DMS114 treated with DMSO at 0.1 percent for 48 hours (cell line): ENCODE results near the gene CABP4.

ENCODE experiments used
- DNase-seq: peaks from one replicate; lab custom pipeline; 2025; ENCODE audit not compliant: unreplicated experiment; lab: John Stamatoyannopoulos, UW

Gene CABP4

DNA sequence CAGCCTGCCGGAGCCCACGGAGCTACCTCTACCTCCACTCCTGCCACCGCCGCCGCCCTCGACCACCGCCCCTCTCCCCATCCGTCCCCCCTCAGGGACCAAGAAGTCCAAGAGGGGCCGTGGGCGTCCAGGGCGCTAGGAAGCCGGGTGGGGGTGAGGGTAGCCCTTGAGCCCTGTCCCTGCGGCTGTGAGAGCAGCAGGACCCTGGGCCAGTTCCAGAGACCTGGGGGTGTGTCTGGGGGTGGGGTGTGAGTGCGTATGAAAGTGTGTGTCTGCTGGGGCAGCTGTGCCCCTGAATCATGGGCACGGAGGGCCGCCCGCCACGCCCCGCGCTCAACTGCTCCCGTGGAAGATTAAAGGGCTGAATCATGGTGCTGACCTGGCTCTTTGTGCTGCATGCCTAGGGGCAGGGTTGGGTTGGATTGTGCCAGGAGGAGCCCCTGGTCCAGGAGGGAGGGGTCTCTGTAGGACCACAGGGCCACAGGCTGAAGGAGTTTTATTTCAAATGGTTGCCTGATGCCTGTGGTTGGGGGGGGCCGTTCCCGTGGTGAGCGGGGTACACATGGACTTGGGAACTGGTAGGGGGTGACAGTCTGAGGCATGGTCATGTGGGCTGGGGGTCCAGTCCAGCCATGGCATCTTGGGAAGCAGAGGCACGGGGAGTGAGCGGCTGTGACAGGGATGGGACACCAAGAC, 20.0 kb upstream of the CABP4 start:
- no peak for DNase-seq

DNA sequence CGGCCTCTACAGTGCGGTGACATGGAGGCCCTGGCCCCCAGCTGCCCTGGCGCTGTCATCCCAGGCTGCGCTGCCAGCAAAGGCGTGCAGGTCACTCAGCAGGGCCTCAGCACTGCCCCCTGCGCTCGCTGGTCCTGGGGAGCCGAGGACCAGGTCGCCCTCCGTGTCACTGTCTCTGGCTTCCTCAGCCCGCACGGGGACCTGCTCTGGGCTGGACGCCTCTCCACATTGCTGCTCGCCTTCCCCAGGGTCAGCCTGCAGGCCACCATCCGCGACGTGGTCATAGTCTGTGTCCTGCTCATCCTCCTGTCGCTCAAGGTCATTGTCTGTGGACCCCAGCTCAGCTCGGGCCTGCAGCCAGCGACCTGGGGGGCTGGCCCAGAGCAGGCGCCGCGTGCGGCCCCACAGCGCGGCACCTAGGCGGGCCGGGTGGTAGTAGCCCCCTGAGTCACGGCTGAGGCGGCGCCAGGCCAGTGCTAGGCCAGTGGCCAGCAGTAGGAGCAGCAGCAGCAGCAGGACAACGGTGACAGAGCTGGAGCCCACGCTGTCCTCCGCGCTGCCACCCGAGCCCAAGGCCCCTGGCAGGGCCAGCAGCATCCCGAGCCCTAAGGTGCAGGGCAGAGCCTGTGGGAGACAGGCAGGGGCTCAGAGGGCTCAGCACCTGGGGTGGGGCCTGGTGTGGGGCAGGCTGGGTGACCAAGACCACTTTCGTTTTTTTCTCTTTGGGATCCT, 19.3 kb upstream of the CABP4 start:
- no peak for DNase-seq

DNA sequence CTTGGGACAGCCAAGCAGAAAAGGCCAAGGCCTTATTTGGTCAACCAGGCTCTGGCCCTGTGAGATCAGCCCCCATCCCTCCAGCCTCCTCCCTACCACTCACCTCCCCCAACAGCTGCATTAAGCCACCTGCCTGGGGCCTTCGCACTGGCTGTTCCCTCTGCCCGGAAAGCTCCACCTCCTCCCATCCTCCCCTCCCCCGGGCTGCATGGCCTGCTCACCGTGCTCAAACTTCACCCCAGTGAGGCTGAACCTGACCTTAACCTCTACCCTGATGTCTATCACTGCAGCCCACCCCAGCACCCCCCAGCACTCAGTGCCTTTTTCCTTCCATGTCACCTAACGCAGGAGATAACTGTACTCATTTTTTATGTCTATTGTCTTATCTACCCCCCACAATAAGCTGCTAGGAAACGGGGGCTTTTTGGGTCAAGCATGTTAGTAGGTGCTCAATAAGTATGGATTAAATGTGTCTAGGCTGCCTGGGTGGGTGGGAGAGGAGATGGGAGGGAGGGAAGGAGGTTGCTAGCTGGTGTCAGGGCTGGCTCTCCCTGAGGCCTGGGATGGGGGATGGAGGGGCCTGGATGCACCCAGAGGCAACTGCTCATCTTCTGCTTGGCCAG, 18.6 kb upstream of the CABP4 start:
- DNase-seq = no peak

DNA sequence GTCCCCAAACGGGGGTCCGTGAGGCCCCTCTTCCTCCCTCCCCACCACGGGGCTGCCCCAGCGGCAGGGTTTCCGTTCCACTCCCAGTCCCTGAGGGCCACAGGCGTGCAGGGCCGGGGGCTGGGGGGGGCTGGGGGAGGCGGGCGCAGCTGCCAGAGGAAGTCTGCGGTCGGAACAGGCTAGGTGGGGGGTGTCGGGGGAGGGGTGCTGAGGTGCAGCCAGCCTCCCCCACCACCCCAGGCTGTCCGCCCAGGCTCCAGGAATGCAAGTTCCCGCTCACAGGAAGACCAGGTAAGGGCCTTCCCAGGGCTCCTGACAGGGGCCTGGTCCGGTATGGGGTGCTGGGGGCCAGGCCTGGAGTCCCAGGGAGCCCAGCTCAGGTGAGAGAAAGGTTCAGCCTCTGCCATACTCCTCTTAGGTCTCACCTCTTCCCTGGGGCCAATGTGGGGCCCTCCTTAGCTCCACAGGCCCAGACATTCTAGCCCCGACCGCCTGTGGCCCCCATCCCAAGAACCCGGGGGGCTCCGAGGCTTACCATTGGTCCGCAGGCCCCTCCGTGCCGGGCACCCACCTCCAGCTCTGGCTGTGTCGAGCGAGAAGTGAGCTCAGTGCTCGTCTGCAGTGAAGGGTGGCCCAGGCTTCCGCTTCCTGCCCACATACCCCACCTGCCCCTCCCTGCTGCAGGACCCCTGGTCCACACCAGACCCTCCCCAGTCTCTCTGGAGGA, 17.9 kb upstream of the CABP4 start, which contains the start of gene PTPRCAP:
Gene PTPRCAP (minus strand): TSS at position 601 of the 727 bp plus-strand sequence. CDS start 63 bp downstream, at position 538.
- DNase-seq = no peak

DNA sequence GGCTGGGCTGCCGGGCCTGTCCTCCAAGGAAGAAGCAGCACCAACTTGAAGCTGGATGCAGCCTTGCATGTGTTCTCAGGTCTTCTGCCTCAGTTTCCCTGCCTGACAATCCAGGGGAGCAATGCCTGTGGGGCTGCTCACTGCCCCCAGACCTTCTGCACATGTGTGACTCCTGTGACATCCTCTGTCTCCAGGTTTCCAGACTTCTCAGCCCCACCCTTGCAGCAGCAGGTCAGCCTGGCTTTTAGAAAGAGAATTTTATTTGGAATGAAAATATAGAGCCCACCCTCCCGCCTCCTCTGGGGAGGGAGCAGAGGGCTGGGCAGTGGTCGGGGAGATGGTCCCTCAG, 17.4 kb upstream of the CABP4 start:
- DNase-seq = no peak

DNA sequence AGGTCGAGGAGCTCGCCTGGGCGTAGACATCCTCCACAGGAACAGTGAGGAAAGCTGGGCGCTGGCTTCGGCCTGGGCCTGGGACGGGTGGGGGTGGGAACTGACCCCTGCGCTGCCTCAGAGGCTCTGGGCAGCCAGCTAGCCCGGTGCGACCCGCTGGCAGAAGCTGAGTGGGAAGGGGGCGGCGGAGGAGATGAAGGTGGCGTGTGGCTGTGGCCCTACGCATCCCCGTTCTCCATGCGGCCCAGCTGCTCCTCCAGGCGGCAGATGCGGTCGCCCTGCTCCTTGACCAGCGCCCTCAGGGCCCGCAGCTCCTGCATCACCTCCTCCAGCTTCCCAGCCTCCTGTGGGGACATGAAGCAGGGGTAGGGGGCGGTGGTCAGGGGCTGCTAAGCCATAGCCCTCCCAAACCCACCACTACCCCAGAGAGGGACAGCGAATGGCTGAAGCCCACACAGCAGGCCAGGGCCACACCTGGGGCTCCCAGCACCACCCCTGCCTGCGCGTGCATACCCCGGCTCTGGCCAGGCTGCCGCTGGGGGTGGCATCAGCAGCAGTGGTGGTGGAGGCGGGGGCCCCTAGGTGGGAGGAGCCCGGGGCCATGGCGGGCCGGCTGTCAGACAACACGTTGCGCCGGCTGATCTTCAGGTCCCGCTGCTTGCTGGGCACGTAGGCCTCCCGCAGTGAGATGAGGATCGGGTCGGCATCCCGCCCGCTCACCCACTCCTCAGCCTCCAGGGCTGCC, 16.8 kb upstream of the CABP4 start:
- DNase-seq = no peak

DNA sequence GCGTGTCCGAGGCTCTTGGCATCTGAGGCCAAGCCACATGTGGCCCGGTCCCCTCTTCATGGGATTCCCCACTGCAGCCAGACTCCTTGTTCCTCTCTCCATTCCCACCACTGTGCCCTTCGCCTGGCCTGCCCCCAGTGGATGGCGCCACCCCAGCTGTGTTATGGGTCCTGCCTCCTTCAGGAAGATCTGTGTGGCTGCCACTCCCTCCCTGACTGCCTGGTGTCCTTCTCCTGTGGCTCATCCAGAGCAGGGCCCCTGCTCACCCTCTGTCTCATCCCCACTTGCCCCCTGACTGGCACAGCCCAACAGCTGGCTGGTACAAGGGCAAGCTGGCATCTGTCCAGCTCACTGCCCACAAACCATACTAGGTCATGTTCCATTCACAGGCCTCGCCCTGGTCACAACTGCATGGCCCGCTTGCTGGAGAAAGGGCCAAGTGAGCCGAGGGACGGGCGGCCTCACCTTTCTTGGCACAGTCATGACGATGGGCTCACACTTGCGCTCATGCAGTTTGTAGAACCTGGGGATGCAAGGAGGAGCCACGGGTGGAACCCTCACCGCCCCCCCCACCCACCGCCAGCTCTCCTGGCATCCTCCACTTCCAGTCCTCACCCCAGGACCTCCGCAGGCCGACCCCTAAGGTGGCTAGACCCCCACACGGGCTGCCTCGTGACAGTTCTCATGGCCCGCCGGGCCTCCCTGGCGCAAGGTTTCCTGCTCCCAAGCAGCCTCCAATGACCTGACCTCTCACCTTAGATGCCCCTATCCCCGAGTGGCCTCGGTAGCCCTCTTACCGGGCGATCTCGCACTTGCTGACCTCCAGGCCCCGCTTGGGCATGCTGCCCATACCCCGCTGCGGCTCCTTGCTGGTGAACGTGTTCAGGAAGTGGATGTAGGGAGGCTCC, 15.6 kb upstream of the CABP4 start:
- DNase-seq = peak; percentile 46

DNA sequence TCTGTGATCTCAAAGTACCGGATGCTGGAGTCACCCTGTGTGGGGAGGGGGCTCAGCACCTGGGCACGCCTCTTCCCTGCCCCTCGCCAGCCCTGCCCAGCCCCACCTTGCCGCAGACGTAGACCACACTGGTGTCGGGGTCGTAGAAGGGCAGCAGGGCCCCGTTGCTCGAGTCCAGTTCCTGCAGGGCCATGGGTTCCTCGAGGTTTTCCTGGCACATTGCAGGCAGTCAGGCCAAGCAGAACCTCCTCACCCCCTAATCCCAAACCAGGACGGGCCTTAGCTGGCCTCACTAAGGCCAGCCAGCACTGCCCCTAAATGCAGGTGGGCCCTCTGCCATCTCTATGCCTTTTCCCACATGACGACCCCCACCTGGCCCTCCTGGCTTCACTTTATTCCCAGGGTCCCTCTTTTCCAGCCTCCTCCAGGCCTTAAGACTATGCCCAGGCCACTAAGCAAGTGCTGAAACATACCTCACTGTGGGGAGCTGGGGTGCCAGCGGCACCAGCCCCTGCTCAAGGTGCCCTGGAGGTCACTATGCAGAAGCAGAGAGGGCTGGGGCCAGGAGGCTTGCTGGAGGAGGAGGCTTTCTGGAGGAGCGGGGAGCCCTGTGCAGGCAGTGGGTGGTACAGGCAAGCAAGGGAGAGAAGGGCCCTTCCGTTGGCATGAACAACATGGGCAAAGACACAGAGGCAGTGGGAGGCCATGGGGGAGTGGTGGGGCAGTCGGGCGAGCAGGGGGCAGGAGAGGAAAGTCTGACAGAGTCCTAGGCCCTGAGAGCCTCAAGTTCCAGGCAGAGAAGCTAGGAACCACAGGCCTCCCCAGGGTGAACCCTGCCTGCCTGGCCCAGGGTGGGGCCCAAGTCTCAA, 14.7 kb upstream of the CABP4 start:
- no peak for DNase-seq

DNA sequence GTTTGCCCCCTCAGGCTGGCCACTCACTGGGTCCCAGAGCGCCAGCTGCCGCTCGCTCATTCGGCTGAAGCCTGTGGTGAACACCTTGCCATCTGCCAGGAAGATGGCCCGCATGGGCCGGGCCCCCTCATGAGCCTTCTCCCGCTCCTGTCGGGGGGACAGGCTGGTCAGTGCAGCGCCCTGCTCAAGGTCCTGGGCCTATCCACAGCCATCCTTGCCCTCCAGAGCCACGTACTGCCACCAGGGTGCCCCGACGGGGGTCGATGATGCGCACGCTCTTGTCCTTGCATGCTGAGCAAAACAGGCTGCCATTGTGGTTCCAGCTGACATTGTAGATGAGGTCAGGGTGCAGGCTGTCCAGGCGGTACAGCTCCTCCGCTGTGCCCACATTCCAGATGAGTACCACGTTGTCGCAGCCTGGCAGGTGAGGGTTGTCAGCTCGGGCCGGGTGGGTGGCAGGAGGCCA, 14.0 kb upstream of the CABP4 start:
- no peak for DNase-seq

DNA sequence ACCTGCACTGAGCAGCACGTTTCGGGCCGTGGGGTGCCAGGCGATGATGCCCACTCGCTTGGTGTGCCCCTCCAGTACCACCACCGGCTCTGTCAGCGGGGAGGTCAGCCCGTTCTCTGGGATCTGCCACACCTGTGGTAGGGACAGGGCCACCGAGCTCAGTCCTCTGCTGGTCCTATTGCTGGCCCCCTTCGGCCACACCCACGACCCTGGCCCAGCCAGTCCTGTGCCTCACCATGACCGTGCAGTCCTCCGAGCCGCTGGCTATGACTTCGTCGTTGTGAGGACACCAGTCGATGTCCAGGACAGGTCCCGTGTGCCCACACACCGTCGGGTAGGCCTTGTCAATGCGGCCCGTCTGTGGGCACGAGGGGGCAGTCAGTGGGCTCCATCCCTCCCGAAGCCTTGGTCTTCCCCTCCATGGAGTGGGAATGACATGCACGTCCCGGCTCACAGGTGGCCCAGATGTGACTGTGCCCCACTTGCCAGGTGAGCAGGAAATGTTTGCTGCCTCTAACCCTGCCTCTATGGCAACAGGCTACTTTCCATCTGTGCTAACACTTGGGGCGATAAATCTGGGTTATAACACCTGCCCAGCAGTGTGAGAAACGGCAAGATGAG, 13.3 kb upstream of the CABP4 start:
- DNase-seq = no peak

DNA sequence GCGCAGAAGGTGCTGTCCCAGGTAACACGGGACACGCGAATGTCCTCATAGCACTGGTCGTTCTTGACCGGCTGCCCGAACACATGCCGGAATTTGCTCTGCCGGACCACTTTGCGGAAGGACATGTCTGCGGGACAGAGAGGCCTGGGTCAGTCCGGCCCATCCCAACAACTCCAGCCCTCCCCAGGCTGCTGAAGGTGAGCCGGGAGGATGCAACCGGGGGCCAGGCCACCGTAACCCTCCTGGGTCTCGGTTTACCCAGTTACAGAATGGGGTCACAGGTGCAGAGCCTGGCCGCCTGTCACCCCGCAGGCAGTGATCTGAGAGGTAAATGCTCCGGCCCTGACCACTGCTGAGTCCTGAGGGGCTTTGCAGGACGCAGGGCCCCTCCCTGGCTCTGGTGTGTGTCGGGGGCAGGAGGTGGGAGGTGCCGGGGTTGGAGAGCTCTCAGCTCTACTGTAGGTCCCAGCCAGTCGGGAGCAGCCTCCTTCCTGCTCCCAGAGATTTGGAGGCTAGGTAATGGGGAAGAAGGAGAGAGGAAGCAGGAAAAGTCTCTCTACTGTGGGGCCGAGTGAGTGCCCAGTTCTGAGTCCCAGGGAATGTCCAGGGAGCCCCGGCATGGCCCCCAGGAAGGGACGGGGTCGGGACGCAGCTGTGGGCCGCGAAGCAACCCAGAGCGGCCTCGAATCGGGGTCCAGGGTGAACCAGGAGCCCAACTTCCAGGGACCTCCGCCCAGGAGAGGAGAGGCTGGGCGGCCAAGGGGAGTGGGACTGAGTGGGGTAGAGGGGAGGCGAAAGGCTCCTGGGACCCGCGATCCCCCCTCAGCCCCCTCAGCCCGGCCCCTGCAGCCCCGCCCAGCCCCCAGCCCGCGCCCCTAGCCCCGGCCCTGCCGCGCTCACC, 12.4 kb upstream of the CABP4 start:
- no peak for DNase-seq

DNA sequence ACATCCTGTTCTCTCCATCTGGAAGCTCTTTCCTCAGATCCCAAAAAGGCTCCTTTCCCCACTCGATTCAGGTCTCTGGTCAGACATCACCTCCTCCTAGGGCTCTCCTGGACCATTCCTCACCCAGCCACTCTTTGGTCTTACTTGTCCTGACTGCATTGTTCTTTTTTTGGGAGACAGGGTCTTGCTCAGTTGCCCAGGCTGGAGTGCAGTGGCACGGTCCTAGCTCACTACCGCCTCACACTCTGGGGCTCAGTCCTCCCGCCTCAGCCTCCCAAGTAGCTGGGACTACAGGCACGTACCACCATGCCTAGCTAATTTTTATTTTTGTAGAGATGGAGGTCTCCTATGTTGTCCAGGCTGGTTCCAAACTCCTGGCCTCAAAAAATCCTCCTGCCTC, 9.6 kb upstream of the CABP4 start:
- no peak for DNase-seq

DNA sequence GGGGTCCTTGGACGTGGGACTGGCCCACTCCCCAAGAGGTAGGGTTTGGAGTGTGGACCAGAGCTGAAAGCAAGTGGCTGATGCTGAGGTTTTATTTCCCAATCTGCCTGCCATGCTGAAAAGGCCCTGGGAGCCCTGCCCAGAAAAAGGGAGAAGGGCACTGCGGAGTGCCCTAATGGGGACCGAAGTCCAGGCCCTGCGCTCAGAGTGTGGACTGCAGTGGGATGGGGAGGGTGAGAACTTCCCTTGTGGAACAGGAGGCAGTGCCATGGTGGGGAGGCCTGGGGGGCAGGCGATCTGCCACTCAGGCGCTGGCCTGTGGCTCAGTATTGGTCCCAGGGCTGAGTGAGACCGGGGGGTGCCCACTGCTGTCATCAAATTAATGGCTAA, 6.9 kb upstream of the CABP4 start:
- no peak for DNase-seq

DNA sequence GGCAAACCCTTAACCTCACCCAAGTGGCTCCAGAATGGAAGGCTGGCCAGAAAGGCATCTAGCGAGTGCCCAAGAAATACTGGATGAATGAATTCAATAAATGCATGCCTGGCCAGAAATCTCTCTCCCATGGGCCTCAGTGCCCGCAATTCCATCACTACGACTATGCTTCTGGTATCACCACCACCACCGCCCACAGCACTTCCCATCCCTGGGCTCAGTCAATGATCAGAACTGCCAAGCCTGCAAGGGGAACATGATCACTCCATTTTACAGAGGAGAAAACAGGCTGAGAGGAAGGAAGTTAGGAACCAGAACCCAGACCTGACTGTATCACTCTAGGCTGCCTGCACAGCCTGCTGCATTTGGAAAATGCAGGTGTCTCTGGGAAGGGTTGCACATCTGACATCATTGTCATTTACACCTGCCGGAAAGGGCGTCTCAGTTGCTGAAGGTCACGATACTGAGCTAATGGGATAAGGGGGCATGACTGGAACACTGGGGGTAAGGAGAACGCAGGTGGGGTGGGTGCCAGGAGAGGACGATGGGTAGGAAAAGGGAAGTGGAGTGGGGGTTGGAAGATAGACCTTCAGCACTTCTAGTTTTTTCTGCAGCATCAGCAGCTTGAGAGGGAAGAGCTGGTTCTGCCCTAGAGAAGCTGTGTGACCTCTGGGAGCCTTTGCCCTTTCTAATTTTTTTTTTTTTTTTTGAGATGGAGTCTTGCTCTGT, 5.9 kb upstream of the CABP4 start:
- DNase-seq = no peak

DNA sequence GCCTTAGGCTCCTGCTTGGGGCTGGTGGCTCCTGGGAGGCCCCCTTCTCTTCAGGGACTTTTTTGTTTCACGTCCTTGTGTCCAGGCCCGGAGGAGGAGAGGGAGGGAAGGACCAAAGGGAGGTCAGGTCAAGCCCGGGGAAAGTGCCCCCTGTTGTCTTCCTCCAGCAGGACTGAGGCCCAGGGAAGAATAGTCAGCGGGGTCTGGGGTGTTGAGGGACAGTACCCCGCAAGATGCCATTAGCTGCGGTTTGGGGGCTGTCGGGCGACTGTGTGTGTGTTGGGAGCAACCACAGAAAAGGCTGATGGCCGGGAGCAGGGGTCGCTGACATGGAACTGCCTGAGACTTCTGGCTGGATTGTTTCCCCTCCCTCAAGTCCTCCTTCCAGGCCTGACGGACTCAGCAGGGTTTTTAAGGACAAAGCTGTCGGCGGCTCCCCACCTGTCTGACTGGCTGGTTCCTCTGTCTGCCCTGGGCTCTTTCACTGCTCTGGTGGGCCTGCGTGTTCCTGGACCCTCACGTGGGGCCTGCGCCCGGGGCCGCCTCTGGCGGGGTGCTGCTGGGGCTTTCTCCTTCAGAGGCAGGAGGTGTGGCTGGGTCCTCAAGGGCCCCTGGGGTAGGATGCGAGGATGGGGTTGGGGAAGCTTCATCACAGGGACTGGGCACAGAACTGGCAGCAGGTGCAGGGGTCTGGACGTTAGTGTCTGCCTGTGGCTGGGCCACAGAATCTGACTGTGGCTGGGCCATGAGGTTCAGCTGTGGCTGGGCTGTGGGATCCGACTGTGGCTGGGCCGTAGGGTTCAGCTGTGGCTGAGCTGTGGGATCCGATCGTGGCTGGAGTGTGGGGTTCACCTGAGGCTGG, 4.1 kb upstream of the CABP4 start:
- DNase-seq = no peak

DNA sequence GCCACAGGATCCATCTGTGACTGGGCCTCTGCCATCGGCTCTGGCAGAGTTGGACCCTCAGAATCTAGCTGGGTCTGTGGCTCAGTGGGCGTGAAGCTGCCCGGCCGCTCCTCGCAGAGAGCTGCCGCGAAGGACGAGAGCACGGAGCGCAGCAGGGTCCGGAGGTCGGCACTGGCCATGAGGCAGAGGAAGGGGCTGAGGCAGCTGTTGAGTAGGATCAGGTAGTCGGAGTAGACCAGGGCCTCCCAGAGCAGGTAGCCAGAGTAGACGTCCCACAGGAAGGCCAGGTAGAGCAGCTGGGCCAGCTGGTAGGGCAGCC, 3.5 kb upstream of the CABP4 start:
- DNase-seq = no peak
